ENCODE measurements around the gene MAGEB17.
"Not testable (repeated sequence)": the region's sequence is repeated elsewhere in the genome, so short reads cannot be mapped to it uniquely, and the experiment has no call there.

The MAGEB17 gene

GRCh38 chrX:16172391-16172790 is 5.1 kb downstream of the MAGEB17 start:
- DNase-seq (ENCODE audit: insufficient read length, low spot score) = no peak
- no peak for FAIRE-seq
- no peak for TF ChIP-seq CTCF (IDR thresholded peaks at IDR 0.05; ENCODE audit: insufficient read depth, missing control alignments)

- TF ChIP-seq CTCF (IDR thresholded peaks at IDR 0.05; ENCODE audit: insufficient read depth, missing control alignments) = no peak
- no peak for DNase-seq (ENCODE audit: insufficient read length, low spot score)
- no peak for FAIRE-seq
These were observed 8.2 kb downstream of the MAGEB17 start for GRCh38 chrX:16175329-16176061.

- TF ChIP-seq CTCF (IDR thresholded peaks at IDR 0.05; ENCODE audit: insufficient read depth, missing control alignments) = no peak
- no peak for FAIRE-seq
- no peak for DNase-seq (ENCODE audit: insufficient read length, low spot score)
These were observed 10.0 kb downstream of the MAGEB17 start for GRCh38 chrX:16177260-16177659.

GRCh38 chrX:16183843-16184242 is 16.6 kb downstream of the MAGEB17 start:
- not testable (repeated sequence) for DNase-seq (ENCODE audit: insufficient read length, low spot score); FAIRE-seq

GRCh38 chrX:16185725-16186136 is 18.4 kb downstream of the MAGEB17 start:
- DNase-seq (ENCODE audit: insufficient read length, low spot score) = no peak
- no peak for TF ChIP-seq CTCF (IDR thresholded peaks at IDR 0.05; ENCODE audit: insufficient read depth, missing control alignments)
- FAIRE-seq = no peak

GRCh38 chrX:16186380-16187007 is 19.2 kb downstream of the MAGEB17 start:
- FAIRE-seq (no peak), DNase-seq (ENCODE audit: insufficient read length, low spot score) (no peak)
- no peak for TF ChIP-seq CTCF (IDR thresholded peaks at IDR 0.05; ENCODE audit: insufficient read depth, missing control alignments)

GRCh38 chrX:16187024-16187760 is 19.9 kb downstream of the MAGEB17 start:
- no peak for TF ChIP-seq CTCF (IDR thresholded peaks at IDR 0.05; ENCODE audit: insufficient read depth, missing control alignments)
- FAIRE-seq (no peak), DNase-seq (ENCODE audit: insufficient read length, low spot score) (no peak)

Measured in D721Med (cell line).